Measurements from ENCODE around the gene TEX13B.

The TEX13B gene

DNA sequence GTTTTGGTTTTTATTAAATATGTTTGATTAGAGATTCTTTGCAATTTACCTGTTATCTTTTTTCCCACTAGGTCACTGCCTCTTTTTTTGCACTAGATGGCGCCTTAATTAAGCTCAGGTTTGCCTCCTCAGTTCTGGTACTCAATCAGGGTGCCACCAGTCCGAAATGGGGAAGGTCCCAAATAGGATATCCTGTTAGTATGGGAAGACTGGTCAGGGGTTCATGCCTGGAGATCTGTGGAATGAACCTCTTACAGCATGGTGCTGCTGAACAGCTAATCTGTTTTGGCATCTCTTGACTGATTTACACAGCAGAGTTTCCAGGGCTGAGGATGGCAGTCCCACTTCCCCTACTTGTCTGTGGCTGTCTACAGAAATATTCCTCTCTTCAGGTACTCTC lies 38.5 kb upstream of the TEX13B start:
- H3K4me3 ChIP-seq (ENCODE audit: low read depth, low read length), result no peak overlapping the region
- DNase-seq (ENCODE audit: low read depth), result no peak
- peak; percentile 50 for TF ChIP-seq CTCF (IDR thresholded peaks at IDR 0.05; ENCODE audit: control insufficient read depth, extremely low read depth, insufficient read depth)

DNA sequence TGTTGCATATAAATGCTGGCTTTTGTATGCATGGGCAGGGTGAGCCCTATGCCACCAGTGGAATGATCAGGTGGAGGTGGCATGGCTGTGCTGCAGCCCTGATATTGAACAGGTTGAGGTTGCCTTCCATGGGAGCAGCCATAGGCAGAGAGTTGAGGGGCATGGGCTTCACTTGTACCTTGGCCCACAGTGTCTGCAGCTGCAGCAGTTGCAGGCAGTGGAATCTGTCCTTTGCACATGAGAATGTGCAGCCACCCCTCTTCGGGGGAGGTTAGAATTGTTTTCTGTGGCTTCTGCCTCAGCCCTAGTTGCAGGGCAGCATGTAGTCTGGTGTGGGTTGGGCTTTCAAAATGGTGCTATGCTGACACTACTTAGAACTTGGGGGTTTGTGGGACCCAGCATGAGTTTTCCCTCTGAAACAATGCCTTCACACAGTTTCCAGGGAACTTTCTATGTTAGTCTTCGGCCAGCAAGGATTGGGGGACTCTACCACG lies 37.3 kb upstream of the TEX13B start:
- no peak overlapping the region for H3K4me3 ChIP-seq (ENCODE audit: low read depth, low read length)
- no peak for TF ChIP-seq CTCF (IDR thresholded peaks at IDR 0.05; ENCODE audit: control insufficient read depth, extremely low read depth, insufficient read depth)
- DNase-seq (ENCODE audit: low read depth), result no peak

- TF ChIP-seq CTCF (IDR thresholded peaks at IDR 0.05; ENCODE audit: control insufficient read depth, extremely low read depth, insufficient read depth), result no peak
- DNase-seq (ENCODE audit: low read depth), result no peak
Measured at GRCh38 chrX:108018656-108019381, 36.6 kb upstream of the TEX13B start.

DNA sequence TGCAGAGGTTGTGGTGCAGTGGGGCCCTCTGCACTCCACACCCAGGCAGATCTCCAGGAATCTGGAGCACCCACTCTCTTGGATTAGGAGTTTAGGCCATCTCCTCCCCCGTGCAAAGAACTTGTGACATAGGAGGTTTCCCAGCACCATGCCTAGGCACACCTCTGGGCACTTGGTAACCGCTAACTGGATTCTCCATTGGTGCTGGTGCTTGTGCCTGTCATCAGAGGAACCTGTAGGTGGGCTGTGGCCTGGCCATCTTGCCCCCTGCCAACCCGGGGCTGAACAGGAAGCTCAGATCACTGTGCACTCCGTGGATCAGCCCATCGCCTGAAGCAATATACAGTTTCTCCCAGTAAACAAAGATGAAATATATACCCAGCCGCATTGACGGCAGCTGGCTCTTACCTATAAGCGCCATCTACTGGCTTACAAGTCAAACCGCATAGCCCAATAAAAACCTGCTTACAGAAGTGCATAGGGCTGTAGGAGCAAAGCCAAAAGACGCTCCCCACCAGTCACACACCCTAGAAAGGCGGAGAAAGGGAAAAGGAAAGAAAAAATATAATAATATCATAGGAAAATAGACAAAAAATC lies 19.1 kb upstream of the TEX13B start:
- H3K4me3 ChIP-seq (ENCODE audit: low read depth, low read length), result no peak overlapping the region
- TF ChIP-seq CTCF (IDR thresholded peaks at IDR 0.05; ENCODE audit: control insufficient read depth, extremely low read depth, insufficient read depth), result peak; percentile 70
- peak; percentile 66 for DNase-seq (ENCODE audit: low read depth)

More at GRCh38 chrX:108018656-108019381, 36.6 kb upstream of the TEX13B start:
- no peak overlapping the region for H3K4me3 ChIP-seq (ENCODE audit: low read depth, low read length)

- TF ChIP-seq CTCF (IDR thresholded peaks at IDR 0.05; ENCODE audit: control insufficient read depth, extremely low read depth, insufficient read depth), result no peak
- no peak for DNase-seq (ENCODE audit: low read depth)
- no peak overlapping the region for H3K4me3 ChIP-seq (ENCODE audit: low read depth, low read length)
Measured at GRCh38 chrX:108000751-108001150, 18.6 kb upstream of the TEX13B start.

DNA sequence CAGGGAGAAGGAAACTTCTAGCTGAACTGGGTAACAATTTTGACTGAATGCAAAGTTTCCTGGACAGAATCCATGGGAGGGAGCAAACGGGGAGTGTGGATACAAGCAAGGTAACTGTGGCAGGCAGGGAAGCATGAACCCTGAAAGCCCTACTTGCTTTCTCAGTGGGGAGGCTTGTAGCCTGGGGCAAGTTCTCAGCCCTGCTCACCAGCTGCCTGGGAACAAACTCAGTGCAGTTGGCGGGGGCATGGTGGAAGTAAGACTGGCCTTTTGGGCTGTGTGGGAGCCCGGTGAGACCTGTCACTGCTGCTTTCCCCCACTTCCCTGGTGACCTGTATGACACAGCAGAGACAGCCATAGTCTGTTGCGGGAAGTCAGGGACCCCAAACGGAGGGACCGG lies 14.0 kb upstream of the TEX13B start:
- no peak for DNase-seq (ENCODE audit: low read depth)
- no peak for TF ChIP-seq CTCF (IDR thresholded peaks at IDR 0.05; ENCODE audit: control insufficient read depth, extremely low read depth, insufficient read depth)
- H3K4me3 ChIP-seq (ENCODE audit: low read depth, low read length), result no peak overlapping the region

All from LNCaP clone FGC (cell line).